GM12878 (cell line): ENCODE results near the gene C10orf90. TPM values are rescaled to one million over a fixed set of nuclear protein-coding genes. Genes with fewer than 3 reads are reported as not detected.

Source experiments
- ATAC-seq: fragments of 200-7000 bp; cut with Tn5 transposase; 3 replicates; pipeline ENCODE4 v1.9.1; 2020; ENCODE audit warnings: mild to moderate bottlenecking, moderate library complexity
- BruUV-seq: library from RNA; stranded (reverse); fragments of 400-500 nt; replicated peaks from 2 replicates; lab custom pipeline; 2021; lab: Mats Ljungman, UMichigan
- CTCF ChIA-PET: fragments of 300-600 bp; sonication (Branson Sonifier 250); formaldehyde crosslinking; extraction: SDS; loops from one replicate; lab custom pipeline; 2021; ENCODE audit warnings: inconsistent platforms; lab: Yijun Ruan, JAX
- POLR2A ChIA-PET: fragments of 350-600 bp; formaldehyde crosslinking; extraction: SDS; loops from one replicate; lab custom pipeline; 2021; ENCODE audit warnings: inconsistent platforms; lab: Charles Lee
- RAD21 ChIA-PET: fragments of 300-600 bp; sonication (Branson Sonifier 250); formaldehyde crosslinking; loops from one replicate; lab custom pipeline; 2023; ENCODE audit warnings: antibody characterized with exemption; ENCODE audit not compliant: unreplicated experiment; lab: Charles Lee
- SMC1A ChIA-PET: fragments of 300-600 bp; sonication (Branson Sonifier 250); formaldehyde crosslinking; loops from one replicate; lab custom pipeline; 2023; ENCODE audit not compliant: unreplicated experiment, uncharacterized antibody; lab: Charles Lee
- DNase-seq: peaks from one replicate; pipeline ENCODE4 v3.0.0-alpha.2; 2011; ENCODE audit warnings: low read depth, low spot score
- FAIRE-seq: peaks from 3 replicates; lab custom pipeline; 2011; peaks lifted over from hg19 to GRCh38; lab: Jason Lieb, UNC
- H2AFZ ChIP-seq: 2 replicates; pipeline ENCODE4 v1.6.0; 2011; ENCODE audit warnings: low read depth, low read length, control low read depth; ENCODE audit not compliant: control insufficient read depth
- H3K27ac ChIP-seq: 2 replicates; pipeline ENCODE4 v1.5.1; 2011; ENCODE audit warnings: control low read depth; ENCODE audit not compliant: control insufficient read depth, insufficient read depth
- H3K27me3 ChIP-seq, 2 experiments: replicated peaks in 1 of 2; 2 replicates each; pipeline versions ENCODE4 v1.6.0 to v1.6.1; 2011; ENCODE audit warnings: low read length in 1 of 2; ENCODE audit not compliant: control insufficient read depth in 2 of 2, insufficient read depth in 2 of 2
- H3K36me3 ChIP-seq, 2 experiments: 2 replicates each; pipeline ENCODE4 v1.5.1; 2011; ENCODE audit warnings: low read length in 1 of 2; ENCODE audit not compliant: control insufficient read depth in 2 of 2, insufficient read depth in 2 of 2
- H3K4me1 ChIP-seq: 2 replicates; pipeline ENCODE4 v1.6.1; 2011; ENCODE audit warnings: mild to moderate bottlenecking, low read length, moderate library complexity, mixed read lengths; ENCODE audit not compliant: control insufficient read depth, insufficient read depth
- H3K4me2 ChIP-seq: 2 replicates; pipeline ENCODE4 v1.6.0; 2011; ENCODE audit warnings: control low read depth; ENCODE audit not compliant: control insufficient read depth, insufficient read depth
- H3K4me3 ChIP-seq: fragments of 200-600 bp; sonication (generic); 2 replicates; pipeline ENCODE4 v1.5.1; 2016
- H3K79me2 ChIP-seq: 2 replicates; pipeline ENCODE4 v1.6.0; 2011; ENCODE audit warnings: low read length; ENCODE audit not compliant: control insufficient read depth, insufficient read depth
- H3K9ac ChIP-seq: 2 replicates; pipeline ENCODE4 v1.8.0; 2011; ENCODE audit warnings: low read length, control low read depth, mixed read lengths; ENCODE audit not compliant: control insufficient read depth, insufficient read depth
- H3K9me3 ChIP-seq: replicated peaks from 3 replicates; pipeline ENCODE4 v1.5.1; 2011; ENCODE audit warnings: mild to moderate bottlenecking, low read length; ENCODE audit not compliant: control insufficient read depth, insufficient read depth
- H4K20me1 ChIP-seq: 2 replicates; pipeline ENCODE4 v1.6.0; 2011; ENCODE audit not compliant: control insufficient read depth, insufficient read depth
- BHLHE40 ChIP-seq, 2 experiments: fragments of 450-650 bp in 1 of 2; IDR thresholded peaks; 2 replicates each; pipeline ENCODE4 v1.6.1; 2011 to 2017; ENCODE audit warnings: low read depth in 2 of 2, borderline replicate concordance in 1 of 2, improper control_type of control experiment in 1 of 2, low read length in 1 of 2, mild to moderate bottlenecking in 1 of 2
- BRCA1 ChIP-seq: IDR thresholded peaks from 2 replicates; pipeline ENCODE4 v1.6.1; 2011; ENCODE audit warnings: low read depth, low read length, improper control_type of control experiment
- DPF2 ChIP-seq: fragments of 450-650 bp; IDR thresholded peaks from 2 replicates; pipeline ENCODE4 v1.6.1; 2017; ENCODE audit warnings: mild to moderate bottlenecking
- EGR1 ChIP-seq, 2 experiments: IDR thresholded peaks; 1 replicate in 1 of 2; 2 replicates in 1 of 2; pipeline ENCODE4 v1.6.1; 2011 to 2012; ENCODE audit warnings: low read depth in 2 of 2, low read length in 2 of 2, borderline replicate concordance in 1 of 2, mild to moderate bottlenecking in 1 of 2, moderate library complexity in 1 of 2
- ETV6 ChIP-seq, 2 experiments: fragments of 450-650 bp in 1 of 2; IDR thresholded peaks in 1 of 2; conservative IDR thresholded peaks in 1 of 2; 2 replicates each; pipeline ENCODE4 v1.6.1; 2014; ENCODE audit warnings: antibody characterized with exemption in 1 of 2, borderline replicate concordance in 1 of 2, low read depth in 1 of 2, mild to moderate bottlenecking in 1 of 2, moderate library complexity in 1 of 2
- FOXK2 ChIP-seq: fragments of 450-650 bp; IDR thresholded peaks from 2 replicates; pipeline ENCODE4 v1.6.1; 2017; ENCODE audit warnings: mild to moderate bottlenecking, moderate library complexity
- GATAD2B ChIP-seq: fragments of 450-650 bp; conservative IDR thresholded peaks from 2 replicates; pipeline ENCODE4 v1.6.1; 2017; ENCODE audit warnings: low read depth, mild to moderate bottlenecking, moderate library complexity
- HDAC6 ChIP-seq: fragments of 200-600 bp; sonication (generic); IDR thresholded peaks from one replicate; pipeline ENCODE4 v1.8.0; 2017; ENCODE audit warnings: antibody characterized with exemption; ENCODE audit not compliant: unreplicated experiment
- MTA2 ChIP-seq: fragments of 450-650 bp; IDR thresholded peaks from 2 replicates; pipeline ENCODE4 v1.6.1; 2016; ENCODE audit warnings: low read depth, mild to moderate bottlenecking, moderate library complexity
- MYB ChIP-seq: fragments of 150-350 bp; IDR thresholded peaks from 2 replicates; pipeline ENCODE4 v1.6.1; 2014; ENCODE audit warnings: mild to moderate bottlenecking, low read depth, low read length, borderline replicate concordance
- NFYA ChIP-seq: IDR thresholded peaks from 2 replicates; pipeline ENCODE4 v1.6.1; 2011; ENCODE audit warnings: low read depth, mild to moderate bottlenecking, low read length, improper control_type of control experiment, borderline replicate concordance
- PAX8 ChIP-seq: fragments of 450-650 bp; IDR thresholded peaks from 2 replicates; pipeline ENCODE4 v1.6.1; 2017; ENCODE audit warnings: mild to moderate bottlenecking, moderate library complexity
- PKNOX1 ChIP-seq: fragments of 450-650 bp; IDR thresholded peaks from 2 replicates; pipeline ENCODE4 v1.6.1; 2016; ENCODE audit warnings: mild to moderate bottlenecking
- POLR2AphosphoS2 ChIP-seq: IDR thresholded peaks from 2 replicates; pipeline ENCODE4 v1.6.1; 2011; ENCODE audit warnings: low read depth, mild to moderate bottlenecking, low read length, improper control_type of control experiment, moderate library complexity
- SIX5 ChIP-seq: IDR thresholded peaks from 2 replicates; pipeline ENCODE4 v1.6.1; 2011; ENCODE audit warnings: mild to moderate bottlenecking, low read depth, low read length, moderate library complexity; ENCODE audit not compliant: severe bottlenecking
- TAF1 ChIP-seq: IDR thresholded peaks from 2 replicates; pipeline ENCODE4 v1.6.1; 2011; ENCODE audit warnings: mild to moderate bottlenecking, low read depth, low read length, borderline replicate concordance
- ZSCAN29 ChIP-seq: fragments of 450-650 bp; IDR thresholded peaks from 2 replicates; pipeline ENCODE4 v1.6.1; 2017; ENCODE audit warnings: mild to moderate bottlenecking, moderate library complexity
- WGBS: methylation state at CpG from one replicate; pipeline ENCODE4 v1.1.6; 2016; ENCODE audit warnings: low lambda C conversion rate; ENCODE audit not compliant: insufficient replicate concordance, insufficient coverage; ENCODE audit errors: missing lambda C conversion rate; 5-methylcytosine and 5-hydroxymethylcytosine counted together
- in situ Hi-C: fragments of 300-500 bp; cut with MboI; formaldehyde crosslinking; loops from 9 replicates; pipeline ENCODE4 v1.14.3; 2018; ENCODE audit warnings: mixed read lengths
- intact Hi-C: fragments of 100-400 bp; cut with micrococcal nuclease; formaldehyde crosslinking; loops from one replicate; pipeline ENCODE4 v1.14.2; 2022; ENCODE audit not compliant: unreplicated experiment
- polyA plus RNA-seq, 11 experiments: library from polyadenylated mRNA; depleted of rRNA in 4 of 11; unstranded in 6 of 11; stranded (reverse) in 5 of 11; fragments of >200 nt; fragmentation: Nextera tagmentation in 4 of 11; fragmentation: Illumina TruSeq in 1 of 11; extraction: Ambion mirVana in 4 of 11; extraction: Trizol in 1 of 11; gene quantifications; 1 replicate in 1 of 11; 2 replicates in 10 of 11; pipeline versions ENCODE4 v1.2.1 to v1.2.3, GENCODE V29; 2011 to 2016; ENCODE audit warnings: inconsistent platforms in 2 of 11, missing spikeins in 2 of 11, low read depth in 1 of 11
- total RNA-seq, 4 experiments: library from RNA; depleted of rRNA in 3 of 4; stranded (reverse); fragments of >200 nt in 3 of 4; fragmentation: Illumina TruSeq in 1 of 4; extraction: Trizol in 1 of 4; gene quantifications; 2 replicates each; pipeline versions ENCODE4 v1.2.1 to v1.2.3, GENCODE V29; 2013 to 2021
- TF ChIP-seq, protein P1 (sequence below): fragments of 450-650 bp; IDR thresholded peaks from 2 replicates; pipeline ENCODE4 v1.6.1; 2016; ENCODE audit warnings: mild to moderate bottlenecking

C10orf90 gene
- total and polyA plus RNA-seq, 10 of the 15 experiments (the other 5 are each of a cell fraction or from before 2014, with no cell fraction given): 0.04 TPM; not detected in 9

DNA sequence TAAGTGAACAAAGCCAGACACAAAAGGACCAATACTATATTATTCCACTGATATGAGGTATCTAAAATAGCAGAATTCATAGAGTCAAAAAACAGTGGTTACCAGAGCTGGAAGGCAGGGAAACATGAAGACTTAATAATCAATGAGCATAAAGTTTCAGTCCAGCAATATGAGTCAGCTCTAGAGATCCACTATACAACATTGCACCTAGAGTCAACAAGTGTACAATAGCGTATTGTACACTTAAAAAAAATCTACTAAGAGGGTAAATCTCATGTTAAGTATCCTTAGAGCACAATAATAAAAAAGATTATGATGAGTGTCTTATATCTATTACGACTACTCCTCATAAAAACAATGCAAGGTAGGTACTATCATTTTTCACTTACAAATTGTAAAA, 36.1 kb downstream of the C10orf90 start:
- TF ChIP-seq BRCA1 (no peak), ETV6 (conservative IDR thresholded peaks at IDR 0.05 in 1 of 2, IDR thresholded peaks at IDR 0.05 in 1 of 2; ENCODE audit: borderline replicate concordance in 1 of 2, low read depth in 1 of 2) (no peak), PAX8 (no peak), HDAC6 (no peak), MTA2 (no peak), DPF2 (no peak), PKNOX1 (no peak), ZSCAN29 (no peak)
- Histone ChIP-seq H3K4me2 (no peak overlapping the region), H2AFZ (no peak overlapping the region), H3K4me3 (no peak overlapping the region), H3K79me2 (no peaks in the 10 kb centered on the region), H3K4me1 (no peaks in the 10 kb centered on the region), H3K27ac (no peak overlapping the region), H3K36me3 (no peaks in the 10 kb centered on the region), H3K27me3 (no peaks in the 10 kb centered on the region), H4K20me1 (no peaks in the 10 kb centered on the region), H3K9ac (no peak overlapping the region), H3K9me3 (no peaks in the 10 kb centered on the region)
- intact Hi-C loops (no loop called here), in situ Hi-C loops (no loop called here)
- RAD21 ChIA-PET: no interaction called here
- CTCF ChIA-PET: no interaction called here
- DNase-seq (no peak), FAIRE-seq (no peak), ATAC-seq (no peak)
- SMC1A ChIA-PET: no interaction called here
- WGBS: 0% methylated on average over 2 of the region's 2 CpGs
- POLR2A ChIA-PET: no interaction called here
- BruUV-seq: no TSS peak

DNA sequence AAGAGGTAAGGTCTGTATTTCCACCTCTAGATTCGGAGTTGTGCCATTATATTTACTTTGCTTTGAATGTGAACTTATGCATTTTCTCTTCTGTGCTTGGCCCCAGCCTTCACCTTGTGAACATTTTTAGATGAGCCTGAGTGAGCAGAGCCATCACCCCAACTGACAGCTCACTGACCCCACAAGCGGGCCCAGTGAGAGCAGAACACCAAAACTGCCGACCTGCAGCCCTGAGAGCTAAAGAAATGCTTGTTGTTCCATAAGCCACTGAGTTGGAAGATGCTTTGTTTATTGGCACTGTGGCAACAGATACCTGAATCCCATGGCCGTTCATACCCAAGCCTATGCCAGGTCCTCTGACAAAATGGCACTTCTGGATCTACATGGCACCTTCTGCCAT, 37.8 kb downstream of the C10orf90 start:
- H3K27ac ChIP-seq: no peak overlapping the region
- H3K79me2 ChIP-seq: no peaks in the 10 kb centered on the region
- no peak overlapping the region for H2AFZ ChIP-seq
- FAIRE-seq (no peak), ATAC-seq (no peak), DNase-seq (no peak)
- SMC1A ChIA-PET: no interaction called here
- no peak overlapping the region for H3K4me2 ChIP-seq
- in situ Hi-C loops (no loop called here), intact Hi-C loops (no loop called here)
- no peak overlapping the region for H3K9ac ChIP-seq
- H3K9me3 ChIP-seq: no peaks in the 10 kb centered on the region
- RAD21 ChIA-PET: no interaction called here
- no TSS peak for BruUV-seq
- no peak overlapping the region for H3K4me3 ChIP-seq
- H3K4me1 ChIP-seq: no peaks in the 10 kb centered on the region
- no peaks in the 10 kb centered on the region for H4K20me1 ChIP-seq
- CTCF ChIA-PET: no interaction called here
- POLR2A ChIA-PET: no interaction called here
- WGBS: 3% methylated on average over 4 of the region's 4 CpGs
- no peaks in the 10 kb centered on the region for H3K27me3 ChIP-seq
- H3K36me3 ChIP-seq: no peaks in the 10 kb centered on the region
- TF ChIP-seq EGR1 (IDR thresholded peaks at IDR 0.05; ENCODE audit: borderline replicate concordance in 1 of 2, low read depth in 2 of 2, low read length in 2 of 2): no peak
- TF ChIP-seq TAF1: no peak
- no peak for TF ChIP-seq NFYA
- TF ChIP-seq POLR2AphosphoS2: no peak
- TF ChIP-seq, protein P1, sequence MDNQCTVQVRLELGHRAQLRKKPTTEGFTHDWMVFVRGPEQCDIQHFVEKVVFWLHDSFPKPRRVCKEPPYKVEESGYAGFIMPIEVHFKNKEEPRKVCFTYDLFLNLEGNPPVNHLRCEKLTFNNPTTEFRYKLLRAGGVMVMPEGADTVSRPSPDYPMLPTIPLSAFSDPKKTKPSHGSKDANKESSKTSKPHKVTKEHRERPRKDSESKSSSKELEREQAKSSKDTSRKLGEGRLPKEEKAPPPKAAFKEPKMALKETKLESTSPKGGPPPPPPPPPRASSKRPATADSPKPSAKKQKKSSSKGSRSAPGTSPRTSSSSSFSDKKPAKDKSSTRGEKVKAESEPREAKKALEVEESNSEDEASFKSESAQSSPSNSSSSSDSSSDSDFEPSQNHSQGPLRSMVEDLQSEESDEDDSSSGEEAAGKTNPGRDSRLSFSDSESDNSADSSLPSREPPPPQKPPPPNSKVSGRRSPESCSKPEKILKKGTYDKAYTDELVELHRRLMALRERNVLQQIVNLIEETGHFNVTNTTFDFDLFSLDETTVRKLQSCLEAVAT: no peak
- TF ChIP-seq BHLHE40 (IDR thresholded peaks at IDR 0.05; ENCODE audit: borderline replicate concordance in 1 of 2, low read depth in 2 of 2, low read length in 1 of 2): no peak
- TF ChIP-seq GATAD2B: no peak
- TF ChIP-seq MYB: no peak
- no peak for TF ChIP-seq SIX5
- no peak for TF ChIP-seq FOXK2
